Retinal pigment epithelial cell (primary cell): ENCODE measurements around the gene HOXB9.

ENCODE experiments used
- DNase-seq: peaks from one replicate; pipeline ENCODE4 v3.0.0-alpha.2; 2010; ENCODE audit warnings: low read depth
- H3K4me3 ChIP-seq: 2 replicates; pipeline ENCODE4 v1.5.1; 2011; ENCODE audit warnings: mild to moderate bottlenecking, low read length, control low read depth, moderate library complexity
- TF ChIP-seq, protein P1 (sequence below): conservative IDR thresholded peaks from 2 replicates; pipeline ENCODE4 v1.5.1; 2011; ENCODE audit warnings: low read depth, low read length, control low read depth, inconsistent platforms

The HOXB9 gene

GRCh38 chr17:48608494-48608834 lies 17.7 kb downstream of the HOXB9 start:
- no peak overlapping the region for H3K4me3 ChIP-seq
- no peak for DNase-seq
- TF ChIP-seq, protein P1, sequence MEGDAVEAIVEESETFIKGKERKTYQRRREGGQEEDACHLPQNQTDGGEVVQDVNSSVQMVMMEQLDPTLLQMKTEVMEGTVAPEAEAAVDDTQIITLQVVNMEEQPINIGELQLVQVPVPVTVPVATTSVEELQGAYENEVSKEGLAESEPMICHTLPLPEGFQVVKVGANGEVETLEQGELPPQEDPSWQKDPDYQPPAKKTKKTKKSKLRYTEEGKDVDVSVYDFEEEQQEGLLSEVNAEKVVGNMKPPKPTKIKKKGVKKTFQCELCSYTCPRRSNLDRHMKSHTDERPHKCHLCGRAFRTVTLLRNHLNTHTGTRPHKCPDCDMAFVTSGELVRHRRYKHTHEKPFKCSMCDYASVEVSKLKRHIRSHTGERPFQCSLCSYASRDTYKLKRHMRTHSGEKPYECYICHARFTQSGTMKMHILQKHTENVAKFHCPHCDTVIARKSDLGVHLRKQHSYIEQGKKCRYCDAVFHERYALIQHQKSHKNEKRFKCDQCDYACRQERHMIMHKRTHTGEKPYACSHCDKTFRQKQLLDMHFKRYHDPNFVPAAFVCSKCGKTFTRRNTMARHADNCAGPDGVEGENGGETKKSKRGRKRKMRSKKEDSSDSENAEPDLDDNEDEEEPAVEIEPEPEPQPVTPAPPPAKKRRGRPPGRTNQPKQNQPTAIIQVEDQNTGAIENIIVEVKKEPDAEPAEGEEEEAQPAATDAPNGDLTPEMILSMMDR = no peak

- no peak for DNase-seq
These were observed 19.1 kb downstream of the HOXB9 start for GRCh38 chr17:48606892-48607614.

GRCh38 chr17:48605991-48606891 lies 19.9 kb downstream of the HOXB9 start:
- TF ChIP-seq, protein P1 = no peak
- H3K4me3 ChIP-seq = no peak overlapping the region
- no peak for DNase-seq

More at GRCh38 chr17:48606892-48607614, 19.1 kb downstream of the HOXB9 start:
- TF ChIP-seq, protein P1 = no peak
- no peak overlapping the region for H3K4me3 ChIP-seq

DNA sequence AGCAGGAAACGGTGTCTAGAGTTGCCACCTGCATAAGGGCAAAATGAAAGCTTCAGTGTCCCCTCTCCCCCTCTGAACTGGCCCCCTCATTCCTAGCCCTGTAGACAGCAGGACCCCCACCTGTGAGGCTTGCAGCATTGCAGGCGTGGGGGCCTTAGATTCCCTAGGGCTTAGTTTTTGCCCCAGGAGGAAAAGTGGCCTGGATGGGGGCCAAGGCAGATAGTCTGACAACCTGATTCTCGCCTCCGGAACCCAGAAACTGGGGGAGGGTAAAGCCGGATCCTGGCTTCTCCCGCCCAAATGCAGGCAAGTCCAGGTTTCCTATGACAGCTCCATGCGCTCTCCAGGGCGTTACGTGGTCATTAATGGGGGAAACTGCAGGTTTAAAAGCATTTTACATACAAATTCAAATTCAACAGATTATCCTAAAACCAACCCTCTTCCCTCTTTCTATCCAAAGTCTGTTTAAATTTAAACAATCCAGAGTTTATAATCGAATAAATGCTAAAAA lies 20.7 kb downstream of the HOXB9 start:
- no peak for DNase-seq
- TF ChIP-seq, protein P1 = no peak
- H3K4me3 ChIP-seq = no peak overlapping the region

DNA sequence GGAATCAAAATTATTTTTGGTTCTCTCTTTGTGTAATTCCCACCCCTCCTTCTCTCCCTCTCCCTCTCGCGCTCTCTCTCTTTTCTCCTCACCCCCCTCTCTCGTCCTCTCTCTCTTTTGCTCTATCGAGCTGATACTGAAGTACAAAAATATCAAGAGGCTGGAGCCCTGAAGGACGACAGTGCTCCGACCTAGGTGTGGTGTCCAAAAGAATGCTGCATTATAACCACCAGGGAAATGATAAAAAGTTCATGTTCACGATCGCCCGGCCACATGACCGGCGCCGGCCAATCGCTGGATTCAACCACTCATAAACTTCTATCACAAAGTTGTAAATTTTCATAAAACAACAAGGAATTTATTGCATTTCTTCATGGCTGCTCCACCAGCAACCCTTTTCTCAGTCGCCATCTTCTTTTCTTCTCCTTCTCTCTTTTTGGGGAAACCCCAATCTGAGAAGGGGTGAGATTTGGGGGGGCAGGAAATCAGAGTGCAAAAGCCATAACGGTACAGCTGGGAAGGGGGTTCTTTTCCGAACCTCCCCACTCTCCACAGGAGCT lies 21.3 kb downstream of the HOXB9 start, which contains the start of gene HOXB6:
Gene HOXB6, minus strand, starts transcription at position 217 of the 560 bp plus-strand sequence. CDS start 6,836 bp downstream, outside the sequence.
- DNase-seq = no peak
- TF ChIP-seq, protein P1 = no peak
- no peak within 1 kb of the TSS for H3K4me3 ChIP-seq

GRCh38 chr17:48603959-48604769 lies 22.0 kb downstream of the HOXB9 start:
- no peak overlapping the region for H3K4me3 ChIP-seq
- TF ChIP-seq, protein P1 = no peak
- no peak for DNase-seq
